Measurements from ENCODE around the gene TLCD3A. TPM values are rescaled to one million over a fixed set of nuclear protein-coding genes. Genes with fewer than 3 reads are reported as not detected.

The TLCD3A gene
- total and polyA plus RNA-seq, 2 of the 4 experiments (the other 2 are of a cell fraction) = 15.2 to 35.0 TPM

DNA sequence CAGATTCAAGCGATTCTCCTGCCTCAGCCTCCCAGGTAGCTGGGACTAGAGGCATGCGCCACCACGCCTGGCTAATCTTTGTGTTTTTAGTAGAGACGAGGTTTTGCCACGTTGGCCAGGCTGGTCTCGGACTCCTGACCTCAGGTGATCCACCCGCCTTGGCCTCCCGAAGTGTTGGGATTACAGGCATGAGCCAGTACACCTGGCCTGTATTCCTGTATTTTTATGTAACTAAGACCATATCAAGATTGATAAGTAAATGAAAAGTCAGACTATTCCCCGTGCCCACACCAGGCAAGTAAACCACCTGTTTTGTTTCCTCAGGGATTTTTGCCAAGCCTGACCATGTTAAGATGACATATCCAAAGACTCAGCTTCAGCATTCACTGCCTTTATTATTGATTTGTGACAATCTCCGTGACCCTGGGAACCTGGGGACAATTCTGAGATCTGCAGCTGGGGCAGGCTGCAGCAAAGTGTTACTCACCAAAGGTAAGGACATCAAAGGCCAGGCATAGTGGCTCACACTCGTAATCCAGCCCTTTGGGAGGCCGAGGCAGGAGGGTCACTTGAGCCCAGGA is 55.3 kb downstream of the TLCD3A start:
- peaks cover 31 to 58% of the 10 kb centered on the region in 2 experiments for H3K79me1 ChIP-seq (ENCODE audit: low read depth in 1 of 2, low read length in 2 of 2)
- H2AK9ac ChIP-seq (replicated peaks; ENCODE audit: low read depth, low read length, poor library complexity) = no peak overlapping the region
- peaks cover 9% of the 10 kb centered on the region for H3K4me1 ChIP-seq (ENCODE audit: control insufficient read depth, insufficient read depth, low read length)
- in situ Hi-C loops (cut with MboI; ENCODE audit: low sequenced_read_pairs) (loop anchor here (5.0 kb wide), 1 partner anchor 195 kb away; no protein-coding TSS in a partner anchor), dilution Hi-C loops (cut with HindIII; ENCODE audit: low sequenced_read_pairs, unreplicated experiment) (loop anchor here (25.0 kb wide), 1 partner anchor 200 kb away; the partner anchor contains the start of genes NXN and TIMM22), intact Hi-C loops (cut with micrococcal nuclease) (no loop called here)
- no peak overlapping the region for H3K56ac ChIP-seq (ENCODE audit: extremely low read depth, insufficient read depth, low read length)
- H3K9me3 ChIP-seq (ENCODE audit: control insufficient read depth, insufficient read depth, low read length) = no peaks in the 10 kb centered on the region
- no peak overlapping the region for H4K91ac ChIP-seq (ENCODE audit: insufficient read depth, low read depth, low read length)
- no peak overlapping the region for H2BK15ac ChIP-seq (ENCODE audit: low read depth, low read length)
- ATAC-seq (ENCODE audit: low read depth) (no peak), DNase-seq (no peak)
- no peak overlapping the region for H4K8ac ChIP-seq (ENCODE audit: low read depth in 2 of 2, low read length in 2 of 2)
- no peak overlapping the region for H2AFZ ChIP-seq (replicated peaks; ENCODE audit: low read length, poor library complexity)
- BruUV-seq (replicated peaks) = no TSS peak
- no peak overlapping the region for H3K27ac ChIP-seq (ENCODE audit: insufficient read depth, low read length)
- WGBS, 2 experiments (ENCODE audit: extremely low coverage in 2 of 2, insufficient read length in 1 of 2) = no CpG with 5 or more reads among the region's 12 CpGs
- H3K9me1 ChIP-seq (ENCODE audit: insufficient read depth, low read length) = peaks cover 7% of the 10 kb centered on the region; the same call in 1 of the 2 replicates
- no peak overlapping the region for H2BK120ac ChIP-seq (ENCODE audit: low read depth, low read length)
- TF ChIP-seq CHD1 (IDR thresholded peaks at IDR 0.05; ENCODE audit: low read depth, low read length) = no peak
- no peak overlapping the region for H3K9ac ChIP-seq (ENCODE audit: low read depth, low read length)
- ChIA-PET POLR2A (ENCODE audit: unreplicated experiment) (interaction anchor here (0.6 kb wide), 2 partner anchors 191 to 192 kb away, joined by 3 to 22 read pairs; partner anchors contain the start of gene NXN), CTCF (interaction anchor here (0.6 to 1.1 kb wide), 2 partner anchors 32 to 376 kb away, joined by 3 read pairs; no protein-coding TSS in a partner anchor)
- H3K18ac ChIP-seq (ENCODE audit: low read depth, low read length) = no peak overlapping the region
- no peak overlapping the region for H3K23ac ChIP-seq (ENCODE audit: low read depth, low read length)
- no peak overlapping the region for H2BK20ac ChIP-seq (ENCODE audit: low read depth, low read length)
- H3K36me3 ChIP-seq (ENCODE audit: control insufficient read depth, insufficient read depth, low read length) = peaks cover 29% of the 10 kb centered on the region
- no peak overlapping the region for H3K4me3 ChIP-seq (ENCODE audit: insufficient read depth, low read depth, low read length)
- H3K4ac ChIP-seq (ENCODE audit: low read depth, low read length) = no peak overlapping the region
- no peak overlapping the region for H3K14ac ChIP-seq (replicated peaks; ENCODE audit: low read depth, low read length)
- H3K4me2 ChIP-seq (ENCODE audit: low read depth, low read length) = no peak overlapping the region
- H3K27me3 ChIP-seq (ENCODE audit: control insufficient read depth, insufficient read depth, low read length) = no peaks in the 10 kb centered on the region
- no peak overlapping the region for H4K5ac ChIP-seq (ENCODE audit: low read depth, low read length)
- no peak overlapping the region for H2BK5ac ChIP-seq (ENCODE audit: low read depth, low read length, poor library complexity, severe bottlenecking)
- H2AK5ac ChIP-seq (ENCODE audit: low read depth, low read length) = no peak overlapping the region
- H4K20me1 ChIP-seq (ENCODE audit: insufficient read depth, low read length) = peaks cover 16% of the 10 kb centered on the region
